Activated T-helper 1 cell treated with anti-CD3 and anti-CD28 coated beads, Interleukin-2, amount 50 U/mL, for 16 hours (primary cell): ENCODE measurements around the gene SLC6A1.

ENCODE experiments used
- DNase-seq, 2 donors: peaks; one replicate each; pipeline ENCODE4 v3.0.0-alpha.2; 2020; ENCODE audit warnings: low read depth in 1 of 2, low spot score in 1 of 2

SLC6A1 gene

GRCh38 chr3:11015369-11015768 is 22.8 kb downstream of the SLC6A1 start:
- no peak for DNase-seq

DNA sequence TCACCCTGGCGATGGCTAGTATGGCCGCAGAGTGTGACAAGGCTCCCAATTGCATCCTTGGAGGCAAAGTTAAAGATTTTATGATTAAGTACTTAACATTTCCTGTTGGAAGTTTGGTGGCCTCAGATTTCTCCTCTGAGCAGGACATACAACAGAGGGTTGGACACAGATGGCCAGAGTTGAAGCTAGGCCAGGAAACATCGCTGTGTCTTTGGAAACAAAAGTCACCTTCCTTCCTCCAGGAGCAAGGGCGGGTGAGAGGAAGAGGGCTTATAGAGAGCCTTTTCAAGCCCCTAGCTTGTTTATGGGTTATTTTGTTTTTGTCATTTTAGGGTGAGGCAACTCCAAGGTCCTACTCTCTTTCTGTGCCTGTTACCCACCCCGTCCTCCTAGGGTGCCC is 24.2 kb downstream of the SLC6A1 start:
- DNase-seq: no peak

GRCh38 chr3:11019116-11019819 is 26.7 kb downstream of the SLC6A1 start:
- no peak for DNase-seq

- no peak for DNase-seq
Observed at GRCh38 chr3:11020764-11021163, 28.2 kb downstream of the SLC6A1 start.

- no peak for DNase-seq
Observed at GRCh38 chr3:11021611-11022011, 29.1 kb downstream of the SLC6A1 start.

- DNase-seq: no peak
Observed at GRCh38 chr3:11022115-11022514, 29.6 kb downstream of the SLC6A1 start.

DNA sequence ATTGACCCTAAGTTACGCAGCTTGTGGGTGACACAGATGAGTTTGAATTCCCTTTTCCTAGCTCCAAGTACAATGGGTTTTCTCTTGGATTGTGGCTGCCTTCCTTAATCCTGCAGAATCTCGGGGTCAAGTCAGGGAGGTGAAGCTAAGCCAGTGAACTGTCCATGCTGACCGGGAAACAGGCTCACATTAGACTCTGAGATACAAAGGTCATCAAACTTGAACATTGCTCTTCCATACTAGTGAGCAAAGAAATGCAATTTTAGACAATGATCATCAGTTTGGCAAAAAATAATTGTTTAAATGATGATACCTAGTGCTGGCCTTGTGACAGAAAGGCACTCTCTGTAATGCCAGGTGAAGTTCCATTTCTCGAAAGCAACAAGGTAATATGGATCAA is 31.6 kb downstream of the SLC6A1 start:
- DNase-seq: no peak

GRCh38 chr3:11029948-11030347 is 37.4 kb downstream of the SLC6A1 start:
- DNase-seq: no peak

DNA sequence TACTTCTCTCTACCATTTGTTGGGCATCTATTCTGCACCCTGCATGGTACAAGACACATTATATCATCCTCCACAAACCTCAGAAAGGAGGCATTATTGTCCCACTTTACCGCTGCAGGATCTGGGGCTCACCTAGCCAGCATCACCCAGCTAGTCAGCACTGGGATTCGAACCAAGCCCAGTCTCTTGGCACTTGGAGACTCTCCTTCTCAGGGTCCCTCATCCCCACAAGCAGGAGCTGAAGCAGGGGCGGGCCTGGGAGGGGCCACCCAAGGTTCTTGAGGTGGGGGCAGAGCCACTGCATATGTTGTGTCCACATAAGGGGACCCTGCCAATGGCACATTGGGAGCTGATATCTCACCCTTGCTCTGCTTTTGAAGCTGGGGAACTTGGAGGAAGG is 41.3 kb downstream of the SLC6A1 start:
- no peak for DNase-seq

DNA sequence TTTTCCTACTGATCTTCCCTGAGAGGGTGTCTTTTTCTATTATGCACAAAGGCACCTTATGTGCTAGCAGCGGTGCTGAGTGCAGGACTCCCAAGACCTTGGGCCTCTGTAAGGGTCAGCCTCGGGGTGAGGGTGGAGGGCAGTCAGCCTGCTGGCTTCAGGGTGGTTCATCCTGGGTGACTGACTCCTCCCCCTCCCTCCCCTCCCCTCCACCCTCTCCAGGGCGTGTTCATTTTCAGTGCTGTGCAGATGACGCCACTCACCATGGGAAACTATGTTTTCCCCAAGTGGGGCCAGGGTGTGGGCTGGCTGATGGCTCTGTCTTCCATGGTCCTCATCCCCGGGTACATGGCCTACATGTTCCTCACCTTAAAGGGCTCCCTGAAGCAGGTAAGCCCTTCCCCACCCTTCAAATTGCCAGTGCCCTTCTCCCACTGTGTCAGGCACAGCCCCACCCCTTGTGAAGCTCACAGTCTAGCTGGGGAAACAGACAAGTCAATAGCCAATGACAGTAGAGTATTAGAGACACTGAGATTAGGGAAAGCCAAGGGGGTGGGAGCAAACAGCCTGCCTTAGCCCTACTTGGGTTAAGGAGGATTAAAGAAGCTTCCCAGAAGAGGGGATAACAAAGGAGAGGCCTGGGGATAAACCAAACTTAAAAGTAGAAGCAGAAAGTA is 41.9 kb downstream of the SLC6A1 start:
- DNase-seq: no peak

DNA sequence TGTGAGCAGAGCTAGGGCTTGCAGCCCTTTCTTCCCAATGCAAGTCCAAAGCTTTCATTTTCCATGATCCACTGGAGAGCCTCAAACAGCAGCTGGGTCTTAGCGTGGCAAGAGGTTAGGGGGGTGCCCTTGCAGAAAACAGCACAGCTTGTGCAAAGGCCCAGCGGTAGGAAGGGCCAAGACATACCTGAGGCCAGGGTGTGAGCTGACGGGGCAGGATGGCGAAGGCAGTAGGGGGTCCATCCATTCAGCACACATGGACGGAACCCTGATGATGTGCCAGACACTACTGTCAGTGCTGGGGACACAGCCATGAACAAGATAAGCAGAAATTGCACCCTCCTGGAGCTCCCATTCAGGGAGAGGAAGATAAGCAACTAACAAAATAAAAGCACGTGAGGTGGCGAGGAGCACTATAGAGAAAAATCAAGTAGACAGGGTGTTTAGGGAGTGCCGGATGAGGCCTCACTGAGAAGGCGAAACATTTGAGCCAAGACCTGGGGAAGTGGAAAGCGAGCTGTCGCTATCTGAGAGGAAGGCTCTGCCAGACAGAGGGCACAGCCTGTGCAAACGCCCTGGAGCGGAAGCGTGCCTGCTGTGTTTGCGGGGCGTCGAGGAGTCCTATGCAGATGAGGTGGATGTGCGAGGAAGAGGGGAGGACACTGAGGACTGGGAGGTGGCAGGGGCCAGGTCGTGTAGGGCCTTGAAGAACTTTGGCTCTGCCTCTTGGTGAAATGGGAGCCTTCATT is 43.4 kb downstream of the SLC6A1 start:
- no peak for DNase-seq

DNA sequence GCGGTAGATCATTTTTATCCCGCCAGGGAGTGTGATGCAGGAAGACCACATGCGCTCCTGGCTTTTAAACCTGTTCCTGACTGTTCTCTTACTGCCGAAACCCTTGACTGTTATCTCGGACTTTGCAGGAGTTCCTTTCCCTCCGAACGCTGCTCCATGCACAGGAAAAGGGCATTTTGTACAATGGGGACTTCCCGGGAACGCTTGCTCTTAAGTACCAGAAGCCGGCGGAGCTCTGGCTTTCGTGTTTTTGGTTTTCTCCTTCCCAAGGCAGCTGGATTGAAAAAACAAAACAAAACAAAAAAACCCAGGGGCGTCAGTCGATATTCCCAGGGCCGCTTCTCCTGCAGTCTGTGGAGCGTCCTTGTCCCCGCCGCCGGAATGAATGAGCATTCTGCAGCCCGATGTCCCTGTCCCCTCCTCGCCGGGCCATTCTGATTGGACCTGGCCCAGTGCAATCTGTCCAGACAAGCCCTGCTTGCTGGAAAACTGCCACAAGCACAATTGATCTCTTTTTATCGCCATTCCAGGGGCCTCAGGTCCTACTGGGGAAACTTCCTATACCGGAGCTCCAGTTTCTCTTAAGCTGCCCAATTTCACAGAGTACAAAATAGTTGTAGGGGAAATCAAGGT is 44.8 kb downstream of the SLC6A1 start:
- no peak for DNase-seq

DNA sequence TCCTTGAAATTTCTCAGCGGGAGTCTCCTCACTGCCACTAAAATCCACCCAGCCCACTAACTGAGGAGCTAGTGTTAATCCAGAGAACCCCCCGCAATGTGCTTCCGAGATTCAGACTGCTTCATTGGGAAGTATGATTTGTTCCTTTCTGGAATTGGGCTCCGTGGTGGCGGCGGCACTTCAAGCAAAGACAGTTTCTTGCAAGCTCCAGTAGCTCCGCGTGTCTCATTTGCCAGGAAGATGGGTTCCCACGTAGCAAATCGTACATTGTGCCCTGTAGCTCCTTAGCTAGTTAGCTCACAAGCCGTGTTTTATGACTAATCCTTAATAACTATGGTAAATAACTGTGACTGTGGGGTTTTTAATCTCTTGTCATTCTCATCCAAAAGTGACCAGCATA is 45.4 kb downstream of the SLC6A1 start:
- DNase-seq: no peak

GRCh38 chr3:11045536-11045935 is 53.0 kb downstream of the SLC6A1 start:
- no peak for DNase-seq

DNA sequence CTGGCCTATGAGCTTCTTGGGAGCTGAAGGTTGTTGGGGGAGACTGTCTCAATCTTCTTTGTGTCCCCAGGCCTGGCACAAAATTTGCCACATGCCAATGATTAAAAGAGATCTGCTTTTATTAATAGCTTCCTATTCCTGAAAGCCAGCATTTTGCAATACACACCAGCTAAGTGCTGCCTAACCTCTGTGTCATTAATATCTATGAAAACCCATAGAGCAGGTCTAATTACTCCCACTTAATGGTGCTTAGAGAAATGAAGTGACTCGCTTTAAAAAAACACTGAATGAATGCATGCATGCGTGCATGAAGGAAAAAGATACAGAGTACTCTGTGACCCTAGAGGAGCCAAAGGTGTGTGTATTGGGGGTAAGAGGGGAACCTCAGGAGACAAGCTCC is 55.0 kb downstream of the SLC6A1 start:
- no peak for DNase-seq

GRCh38 chr3:11050666-11051323 is 58.2 kb downstream of the SLC6A1 start:
- no peak for DNase-seq

- no peak for DNase-seq
Observed at GRCh38 chr3:11053926-11054503, 61.5 kb downstream of the SLC6A1 start.

GRCh38 chr3:11054739-11055438 is 62.3 kb downstream of the SLC6A1 start:
- no peak for DNase-seq

- DNase-seq: no peak
Observed at GRCh38 chr3:11055496-11055895, 62.9 kb downstream of the SLC6A1 start.

GRCh38 chr3:11056531-11057050 is 64.0 kb downstream of the SLC6A1 start:
- DNase-seq: no peak
